GM21515 (cell line): ENCODE data around the gene GNA14.
"Not testable (repeated sequence)": the region's sequence is repeated elsewhere in the genome, so short reads cannot be mapped to it uniquely, and the experiment has no call there.

ENCODE experiments used
- ATAC-seq: cut with Tn5 transposase; IDR thresholded peaks from one replicate; pipeline ENCODE4 v1.9.1; 2021; ENCODE audit not compliant: unreplicated experiment

Gene GNA14

GRCh38 chr9:77455312-77455927, 192.7 kb downstream of the GNA14 start:
- peak; percentile 50 for ATAC-seq

GRCh38 chr9:77454663-77455062, 193.5 kb downstream of the GNA14 start:
- ATAC-seq, result no peak

GRCh38 chr9:77453825-77454647, 194.1 kb downstream of the GNA14 start:
- ATAC-seq, result no peak

- ATAC-seq, result no peak
These were observed 196.6 kb downstream of the GNA14 start for GRCh38 chr9:77451507-77451906.

GRCh38 chr9:77450085-77450475, 198.0 kb downstream of the GNA14 start:
- no peak for ATAC-seq

GRCh38 chr9:77449240-77450084, 198.7 kb downstream of the GNA14 start:
- ATAC-seq, result no peak

- ATAC-seq, result no peak
These were observed 200.5 kb downstream of the GNA14 start for GRCh38 chr9:77447646-77448045.

- no peak for ATAC-seq
These were observed 205.7 kb downstream of the GNA14 start for GRCh38 chr9:77442436-77442835.

GRCh38 chr9:77441124-77441523, 207.0 kb downstream of the GNA14 start:
- ATAC-seq, result not testable (repeated sequence)

- no peak for ATAC-seq
These were observed 208.1 kb downstream of the GNA14 start for GRCh38 chr9:77440057-77440456.

- ATAC-seq, result no peak
These were observed 209.5 kb downstream of the GNA14 start for GRCh38 chr9:77438653-77439052.

GRCh38 chr9:77435688-77436087, 212.4 kb downstream of the GNA14 start:
- ATAC-seq, result no peak

GRCh38 chr9:77435277-77435676, 212.8 kb downstream of the GNA14 start:
- ATAC-seq, result no peak

- ATAC-seq, result peak; percentile 88
These were observed 214.3 kb downstream of the GNA14 start for GRCh38 chr9:77433675-77434445.

GRCh38 chr9:77432053-77432452, 216.1 kb downstream of the GNA14 start:
- no peak for ATAC-seq

- no peak for ATAC-seq
These were observed 218.2 kb downstream of the GNA14 start for GRCh38 chr9:77429928-77430327.

GRCh38 chr9:77427256-77427927, 220.7 kb downstream of the GNA14 start:
- no peak for ATAC-seq

GRCh38 chr9:77426712-77427111, 221.4 kb downstream of the GNA14 start:
- no peak for ATAC-seq

- no peak for ATAC-seq
These were observed 223.1 kb downstream of the GNA14 start for GRCh38 chr9:77424993-77425392.

GRCh38 chr9:77423841-77424240, 224.3 kb downstream of the GNA14 start:
- ATAC-seq, result no peak
